Measurements from ENCODE around the gene RFC4.

GRCh38 chr3:186845756-186846155 lies 39.5 kb upstream of the RFC4 start:
- no peak for TF ChIP-seq POLR2AphosphoS5 (IDR thresholded peaks at IDR 0.05; ENCODE audit: low read depth, low read length)
- no peak for TF ChIP-seq PAX5 (IDR thresholded peaks at IDR 0.05; ENCODE audit: insufficient read depth, low read length, severe bottlenecking)
- TF ChIP-seq POLR2A (IDR thresholded peaks at IDR 0.05; ENCODE audit: low read depth, low read length) = no peak
- no peak for TF ChIP-seq TAF1 (IDR thresholded peaks at IDR 0.05; ENCODE audit: low read depth, low read length)

Data from GM12891 (cell line).